GM12878 (cell line): ENCODE measurements around the gene WDR91. TPM values are rescaled to one million over a fixed set of nuclear protein-coding genes. Genes with fewer than 3 reads are reported as not detected.

ENCODE experiments used
- ATAC-seq: fragments of 200-7000 bp; cut with Tn5 transposase; 3 replicates; pipeline ENCODE4 v1.9.1; 2020; ENCODE audit warnings: mild to moderate bottlenecking, moderate library complexity
- BruUV-seq: library from RNA; stranded (reverse); fragments of 400-500 nt; replicated peaks from 2 replicates; lab custom pipeline; 2021; lab: Mats Ljungman, UMichigan
- CTCF ChIA-PET: fragments of 300-600 bp; sonication (Branson Sonifier 250); formaldehyde crosslinking; extraction: SDS; loops from one replicate; lab custom pipeline; 2021; ENCODE audit warnings: inconsistent platforms; lab: Yijun Ruan, JAX
- POLR2A ChIA-PET: fragments of 350-600 bp; formaldehyde crosslinking; extraction: SDS; loops from one replicate; lab custom pipeline; 2021; ENCODE audit warnings: inconsistent platforms; lab: Charles Lee
- RAD21 ChIA-PET: fragments of 300-600 bp; sonication (Branson Sonifier 250); formaldehyde crosslinking; loops from one replicate; lab custom pipeline; 2023; ENCODE audit warnings: antibody characterized with exemption; ENCODE audit not compliant: unreplicated experiment; lab: Charles Lee
- SMC1A ChIA-PET: fragments of 300-600 bp; sonication (Branson Sonifier 250); formaldehyde crosslinking; loops from one replicate; lab custom pipeline; 2023; ENCODE audit not compliant: unreplicated experiment, uncharacterized antibody; lab: Charles Lee
- DNase-seq: peaks from one replicate; pipeline ENCODE4 v3.0.0-alpha.2; 2011; ENCODE audit warnings: low read depth, low spot score
- FAIRE-seq: peaks from 3 replicates; lab custom pipeline; 2011; peaks lifted over from hg19 to GRCh38; lab: Jason Lieb, UNC
- H2AFZ ChIP-seq: 2 replicates; pipeline ENCODE4 v1.6.0; 2011; ENCODE audit warnings: low read depth, low read length, control low read depth; ENCODE audit not compliant: control insufficient read depth
- H3K27ac ChIP-seq: 2 replicates; pipeline ENCODE4 v1.5.1; 2011; ENCODE audit warnings: control low read depth; ENCODE audit not compliant: control insufficient read depth, insufficient read depth
- H3K27me3 ChIP-seq, 2 experiments: replicated peaks in 1 of 2; 2 replicates each; pipeline versions ENCODE4 v1.6.0 to v1.6.1; 2011; ENCODE audit warnings: low read length in 1 of 2; ENCODE audit not compliant: control insufficient read depth in 2 of 2, insufficient read depth in 2 of 2
- H3K36me3 ChIP-seq, 2 experiments: 2 replicates each; pipeline ENCODE4 v1.5.1; 2011; ENCODE audit warnings: low read length in 1 of 2; ENCODE audit not compliant: control insufficient read depth in 2 of 2, insufficient read depth in 2 of 2
- H3K4me1 ChIP-seq: 2 replicates; pipeline ENCODE4 v1.6.1; 2011; ENCODE audit warnings: mild to moderate bottlenecking, low read length, moderate library complexity, mixed read lengths; ENCODE audit not compliant: control insufficient read depth, insufficient read depth
- H3K4me2 ChIP-seq: 2 replicates; pipeline ENCODE4 v1.6.0; 2011; ENCODE audit warnings: control low read depth; ENCODE audit not compliant: control insufficient read depth, insufficient read depth
- H3K4me3 ChIP-seq: fragments of 200-600 bp; sonication (generic); 2 replicates; pipeline ENCODE4 v1.5.1; 2016
- H3K79me2 ChIP-seq: 2 replicates; pipeline ENCODE4 v1.6.0; 2011; ENCODE audit warnings: low read length; ENCODE audit not compliant: control insufficient read depth, insufficient read depth
- H3K9ac ChIP-seq: 2 replicates; pipeline ENCODE4 v1.8.0; 2011; ENCODE audit warnings: low read length, control low read depth, mixed read lengths; ENCODE audit not compliant: control insufficient read depth, insufficient read depth
- H3K9me3 ChIP-seq: replicated peaks from 3 replicates; pipeline ENCODE4 v1.5.1; 2011; ENCODE audit warnings: mild to moderate bottlenecking, low read length; ENCODE audit not compliant: control insufficient read depth, insufficient read depth
- H4K20me1 ChIP-seq: 2 replicates; pipeline ENCODE4 v1.6.0; 2011; ENCODE audit not compliant: control insufficient read depth, insufficient read depth
- RCOR1 ChIP-seq: conservative IDR thresholded peaks from 2 replicates; pipeline ENCODE4 v1.6.1; 2012; ENCODE audit warnings: low read depth, low read length, improper control_type of control experiment
- WGBS: methylation state at CpG from one replicate; pipeline ENCODE4 v1.1.6; 2016; ENCODE audit warnings: low lambda C conversion rate; ENCODE audit not compliant: insufficient replicate concordance, insufficient coverage; ENCODE audit errors: missing lambda C conversion rate; 5-methylcytosine and 5-hydroxymethylcytosine counted together
- in situ Hi-C: fragments of 300-500 bp; cut with MboI; formaldehyde crosslinking; loops from 9 replicates; pipeline ENCODE4 v1.14.3; 2018; ENCODE audit warnings: mixed read lengths
- intact Hi-C: fragments of 100-400 bp; cut with micrococcal nuclease; formaldehyde crosslinking; loops from one replicate; pipeline ENCODE4 v1.14.2; 2022; ENCODE audit not compliant: unreplicated experiment
- polyA plus RNA-seq, 11 experiments: library from polyadenylated mRNA; depleted of rRNA in 4 of 11; unstranded in 6 of 11; stranded (reverse) in 5 of 11; fragments of >200 nt; fragmentation: Nextera tagmentation in 4 of 11; fragmentation: Illumina TruSeq in 1 of 11; extraction: Ambion mirVana in 4 of 11; extraction: Trizol in 1 of 11; gene quantifications; 1 replicate in 1 of 11; 2 replicates in 10 of 11; pipeline versions ENCODE4 v1.2.1 to v1.2.3, GENCODE V29; 2011 to 2016; ENCODE audit warnings: inconsistent platforms in 2 of 11, missing spikeins in 2 of 11, low read depth in 1 of 11
- total RNA-seq, 4 experiments: library from RNA; depleted of rRNA in 3 of 4; stranded (reverse); fragments of >200 nt in 3 of 4; fragmentation: Illumina TruSeq in 1 of 4; extraction: Trizol in 1 of 4; gene quantifications; 2 replicates each; pipeline versions ENCODE4 v1.2.1 to v1.2.3, GENCODE V29; 2013 to 2021
- TF ChIP-seq, protein P1 (sequence below): fragments of 450-650 bp; IDR thresholded peaks from 2 replicates; pipeline ENCODE4 v1.6.1; 2016; ENCODE audit warnings: mild to moderate bottlenecking

The WDR91 gene
- total and polyA plus RNA-seq, 10 of the 15 experiments (the other 5 are each of a cell fraction or from before 2014, with no cell fraction given), result 7.6 to 83.3 (median 16.5) TPM

DNA sequence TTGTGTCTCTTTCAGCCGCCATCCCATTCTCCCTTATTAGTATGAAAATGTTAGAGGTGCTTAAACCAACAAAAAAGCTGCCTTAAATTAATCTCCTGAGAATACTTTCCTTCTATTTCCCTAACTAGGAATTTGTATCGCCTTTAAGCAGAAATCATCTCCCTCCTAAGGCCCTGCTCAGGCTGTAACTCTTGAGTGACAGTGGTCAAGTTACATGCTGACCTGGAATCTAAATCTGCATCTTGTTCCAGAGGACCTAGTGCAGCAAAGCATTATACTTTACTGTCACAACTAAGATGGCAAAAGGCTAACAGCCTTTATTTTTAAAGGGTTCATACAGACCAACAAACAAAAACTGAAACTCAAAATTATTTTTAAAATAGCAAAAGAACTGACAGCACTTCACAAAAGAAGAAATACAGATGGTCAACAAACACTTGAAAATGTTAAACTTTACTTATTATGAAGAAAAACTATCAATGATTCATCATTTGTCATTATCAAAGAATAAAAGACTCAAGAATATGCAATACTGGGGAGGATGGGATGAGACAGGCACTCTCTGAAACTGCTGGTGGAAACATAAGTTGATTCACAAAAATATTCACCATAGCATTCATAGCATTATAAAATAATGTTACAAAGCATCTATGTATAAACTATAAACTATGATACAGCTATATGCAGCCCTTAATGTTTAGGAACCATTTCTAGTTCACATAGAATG is 51.8 kb downstream of the WDR91 start:
- Histone ChIP-seq H3K79me2 (peaks cover 37% of the 10 kb centered on the region), H3K4me3 (no peak overlapping the region), H3K9me3 (peaks cover 32% of the 10 kb centered on the region), H4K20me1 (no peaks in the 10 kb centered on the region), H3K4me2 (peak overlapping the region; percentile 72), H3K9ac (peak overlapping the region; percentile 64; the same call in 1 of the 2 replicates), H3K27ac (peak overlapping the region; percentile 84), H3K4me1 (peaks cover 32% of the 10 kb centered on the region), H2AFZ (no peak overlapping the region; the same call in 1 of the 2 replicates), H3K36me3 (peaks cover 14 to 17% of the 10 kb centered on the region in 2 experiments; a peak in 3 of 4 replicates), H3K27me3 (no peaks in the 10 kb centered on the region)
- no peak for FAIRE-seq
- intact Hi-C loops (no loop called here), in situ Hi-C loops (loop anchor here (10.0 kb wide), 1 partner anchor 515 kb away; the partner anchor contains the start of gene BPGM)
- BruUV-seq, result TSS peak; percentile 5
- no peak for DNase-seq
- ChIA-PET CTCF (interaction anchor here (0.9 to 4.4 kb wide), 9 partner anchors 8 to 173 kb away, joined by 3 to 28 read pairs (median 9); partner anchors contain the start of genes AGBL3 and TMEM140), RAD21 (interaction anchor here (0.9 to 9.0 kb wide), 13 partner anchors 10 to 173 kb away, joined by 3 to 84 read pairs (median 5); partner anchors contain the start of genes AGBL3, CYREN and TMEM140), SMC1A (interaction anchor here (0.9 to 7.0 kb wide), 8 partner anchors 11 to 173 kb away, joined by 3 to 108 read pairs (median 15); partner anchors contain the start of genes AGBL3, CYREN and TMEM140), POLR2A (interaction anchor here (1.5 to 15.9 kb wide), 5 partner anchors 11 to 172 kb away, joined by 3 to 169 read pairs (median 19); partner anchors contain the start of genes AGBL3, CYREN and TMEM140)
- TF ChIP-seq, protein P1, sequence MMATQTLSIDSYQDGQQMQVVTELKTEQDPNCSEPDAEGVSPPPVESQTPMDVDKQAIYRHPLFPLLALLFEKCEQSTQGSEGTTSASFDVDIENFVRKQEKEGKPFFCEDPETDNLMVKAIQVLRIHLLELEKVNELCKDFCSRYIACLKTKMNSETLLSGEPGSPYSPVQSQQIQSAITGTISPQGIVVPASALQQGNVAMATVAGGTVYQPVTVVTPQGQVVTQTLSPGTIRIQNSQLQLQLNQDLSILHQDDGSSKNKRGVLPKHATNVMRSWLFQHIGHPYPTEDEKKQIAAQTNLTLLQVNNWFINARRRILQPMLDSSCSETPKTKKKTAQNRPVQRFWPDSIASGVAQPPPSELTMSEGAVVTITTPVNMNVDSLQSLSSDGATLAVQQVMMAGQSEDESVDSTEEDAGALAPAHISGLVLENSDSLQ, result peak; percentile 45
- TF ChIP-seq RCOR1, result no peak
- ATAC-seq, result 0 out of 3 replicates have a peak, but pooled peaks have one; percentile 2
- 100% methylated on average over 2 of the region's 2 CpGs for WGBS
